HFF-Myc (cell line): Measurements from ENCODE around the gene PPP2R1A.

Experiments used
- DNase-seq: peaks from one replicate; pipeline ENCODE4 v3.0.0-alpha.2; 2011; ENCODE audit warnings: low read depth; ENCODE audit errors: extremely low read depth
- H3K4me3 ChIP-seq: replicated peaks from 2 replicates; pipeline ENCODE4 v1.5.1; 2011; ENCODE audit warnings: low read depth, mild to moderate bottlenecking, control low read depth, low read length
- TF ChIP-seq, protein P1 (sequence below): IDR thresholded peaks from 2 replicates; pipeline ENCODE4 v1.5.1; 2012; ENCODE audit warnings: mild to moderate bottlenecking, low read depth, low read length, control low read depth; ENCODE audit errors: missing control alignments

PPP2R1A gene

GRCh38 chr19:52270266-52270885, 80.5 kb downstream of the PPP2R1A start:
- H3K4me3 ChIP-seq = peak overlapping the region; percentile 89
- no peak for DNase-seq
- TF ChIP-seq, protein P1, sequence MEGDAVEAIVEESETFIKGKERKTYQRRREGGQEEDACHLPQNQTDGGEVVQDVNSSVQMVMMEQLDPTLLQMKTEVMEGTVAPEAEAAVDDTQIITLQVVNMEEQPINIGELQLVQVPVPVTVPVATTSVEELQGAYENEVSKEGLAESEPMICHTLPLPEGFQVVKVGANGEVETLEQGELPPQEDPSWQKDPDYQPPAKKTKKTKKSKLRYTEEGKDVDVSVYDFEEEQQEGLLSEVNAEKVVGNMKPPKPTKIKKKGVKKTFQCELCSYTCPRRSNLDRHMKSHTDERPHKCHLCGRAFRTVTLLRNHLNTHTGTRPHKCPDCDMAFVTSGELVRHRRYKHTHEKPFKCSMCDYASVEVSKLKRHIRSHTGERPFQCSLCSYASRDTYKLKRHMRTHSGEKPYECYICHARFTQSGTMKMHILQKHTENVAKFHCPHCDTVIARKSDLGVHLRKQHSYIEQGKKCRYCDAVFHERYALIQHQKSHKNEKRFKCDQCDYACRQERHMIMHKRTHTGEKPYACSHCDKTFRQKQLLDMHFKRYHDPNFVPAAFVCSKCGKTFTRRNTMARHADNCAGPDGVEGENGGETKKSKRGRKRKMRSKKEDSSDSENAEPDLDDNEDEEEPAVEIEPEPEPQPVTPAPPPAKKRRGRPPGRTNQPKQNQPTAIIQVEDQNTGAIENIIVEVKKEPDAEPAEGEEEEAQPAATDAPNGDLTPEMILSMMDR = no peak

- no peak overlapping the region for H3K4me3 ChIP-seq
- TF ChIP-seq, protein P1 = no peak
- no peak for DNase-seq
Measured at GRCh38 chr19:52273301-52273700, 83.4 kb downstream of the PPP2R1A start.

GRCh38 chr19:52274191-52274590, 84.3 kb downstream of the PPP2R1A start:
- DNase-seq = no peak
- no peak overlapping the region for H3K4me3 ChIP-seq
- TF ChIP-seq, protein P1 = no peak

GRCh38 chr19:52275988-52276387, 86.1 kb downstream of the PPP2R1A start:
- no peak overlapping the region for H3K4me3 ChIP-seq
- TF ChIP-seq, protein P1 = no peak
- DNase-seq = no peak

GRCh38 chr19:52277471-52277870, 87.6 kb downstream of the PPP2R1A start:
- no peak overlapping the region for H3K4me3 ChIP-seq
- TF ChIP-seq, protein P1 = no peak
- no peak for DNase-seq
